Natural killer cell (primary cell): ENCODE measurements around the gene BEST4. TPM values are rescaled to one million over a fixed set of nuclear protein-coding genes. Genes with fewer than 3 reads are reported as not detected.

Source experiments
- ATAC-seq, 3 donors: fragments of 150-1000 bp in 2 of 3; fragments of 200-7000 bp in 1 of 3; cut with Tn5 transposase; 1 replicate in 1 of 3; 2 replicates in 2 of 3; pipeline ENCODE4 v1.10.0; 2021; ENCODE audit warnings: mild to moderate bottlenecking in 2 of 3, moderate library complexity in 2 of 3
- DNase-seq, 2 donors: peaks; one replicate each; pipeline versions ENCODE4 v3.0.0 to v3.0.0-alpha.2; 2013 to 2021; ENCODE audit warnings: mixed read lengths in 1 of 2
- H3K27ac ChIP-seq: one replicate; pipeline ENCODE4 v1.5.1; 2013; ENCODE audit warnings: mild to moderate bottlenecking, low read length
- H3K27me3 ChIP-seq: one replicate; pipeline ENCODE4 v1.6.1; 2013; ENCODE audit warnings: low read length; ENCODE audit not compliant: control insufficient read depth, insufficient read depth
- H3K36me3 ChIP-seq: one replicate; pipeline ENCODE4 v1.6.1; 2013; ENCODE audit warnings: low read length; ENCODE audit not compliant: control insufficient read depth, insufficient read depth
- H3K4me1 ChIP-seq: one replicate; pipeline ENCODE4 v1.6.1; 2013; ENCODE audit warnings: low read length; ENCODE audit not compliant: control insufficient read depth, insufficient read depth
- H3K4me3 ChIP-seq: one replicate; pipeline ENCODE4 v1.5.1; 2013; ENCODE audit warnings: low read length
- H3K9me3 ChIP-seq: one replicate; pipeline ENCODE4 v1.6.1; 2013; ENCODE audit warnings: low read length; ENCODE audit not compliant: control insufficient read depth, insufficient read depth
- H3K27ac Mint-ChIP-seq, 2 donors: one replicate each; pipeline ENCODE4 v1.8.0; 2022; ENCODE audit warnings: mild to moderate bottlenecking in 2 of 2, mixed read lengths in 2 of 2, moderate library complexity in 1 of 2
- H3K27me3 Mint-ChIP-seq, 2 donors: one replicate each; pipeline ENCODE4 v1.8.0; 2022; ENCODE audit warnings: low read depth in 2 of 2, mixed read lengths in 2 of 2
- H3K36me3 Mint-ChIP-seq: one replicate; pipeline ENCODE4 v1.8.0; 2022; ENCODE audit warnings: mixed read lengths
- H3K4me1 Mint-ChIP-seq, 2 donors: one replicate each; pipeline ENCODE4 v1.8.0; 2022; ENCODE audit warnings: mixed read lengths in 2 of 2
- H3K4me3 Mint-ChIP-seq: one replicate; pipeline ENCODE4 v1.8.0; 2022; ENCODE audit warnings: mild to moderate bottlenecking, moderate library complexity, mixed read lengths
- H3K9me3 Mint-ChIP-seq, 2 donors: one replicate each; pipeline ENCODE4 v1.8.0; 2022; ENCODE audit warnings: mixed read lengths in 2 of 2
- CTCF ChIP-seq: fragments of 200-600 bp; IDR thresholded peaks from one replicate; pipeline ENCODE4 v1.8.0; 2022; ENCODE audit warnings: antibody characterized with exemption
- WGBS: methylation state at CpG from one replicate; pipeline ENCODE4 v1.1.7; 2013; ENCODE audit warnings: missing lambda C conversion rate; ENCODE audit not compliant: insufficient coverage; 5-methylcytosine and 5-hydroxymethylcytosine counted together
- intact Hi-C: fragments of 100-400 bp; cut with micrococcal nuclease; formaldehyde crosslinking; loops from one replicate; pipeline ENCODE4 v1.14.2; 2022
- total RNA-seq, 4 donors: library from RNA; stranded (reverse); fragments of 120-200 nt in 1 of 4; gene quantifications; one replicate each; pipeline versions ENCODE4 v1.2.3 to v1.2.4, GENCODE V29; 2013 to 2022

Gene BEST4
- total RNA-seq, 3 donors from 2014 or later (not counting 1 experiment from before 2014, with no cell fraction given) = 0.18 to 0.33 (median 0.28) TPM

DNA sequence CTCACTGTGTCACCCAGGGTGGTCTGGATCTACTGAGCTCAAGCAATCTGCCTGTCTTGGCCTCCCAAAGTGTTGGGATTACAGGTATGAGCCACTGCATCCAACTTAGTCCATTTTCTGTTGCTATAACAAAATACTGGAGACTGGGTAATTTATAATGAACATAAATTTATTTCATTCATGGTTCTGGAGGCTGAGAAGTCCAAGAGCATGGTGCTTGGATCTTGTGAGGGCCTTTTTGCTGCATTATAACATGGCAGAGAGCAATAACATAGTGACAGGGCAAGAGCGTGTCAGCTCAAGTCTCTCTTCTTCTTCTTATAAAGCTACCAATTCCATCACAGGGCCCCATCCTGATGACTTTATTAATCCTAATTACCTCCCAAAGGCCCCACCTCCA, 52.0 kb downstream of the BEST4 start:
- intact Hi-C loops = loop anchor here (10.0 kb wide), 1 partner anchor 849 kb away; the partner anchor contains the start of gene NASP

GRCh38 chr1:44733784-44734183, 54.2 kb downstream of the BEST4 start:
- DNase-seq (no peak), ATAC-seq (no peak)
- Histone ChIP-seq H3K27ac (no peak overlapping the region), H3K4me1 (peaks cover 19% of the 10 kb centered on the region), H3K27me3 (no peaks in the 10 kb centered on the region), H3K4me3 (no peak overlapping the region), H3K9me3 (no peaks in the 10 kb centered on the region), H3K36me3 (no peaks in the 10 kb centered on the region)
- H3K27ac Mint-ChIP-seq = peak overlapping the region in 1 of 2 donors; percentile 49
- peaks cover 12 to 15% of the 10 kb centered on the region in 2 donors for H3K4me1 Mint-ChIP-seq
- H3K4me3 Mint-ChIP-seq = no peak overlapping the region
- no peaks in the 10 kb centered on the region for H3K36me3 Mint-ChIP-seq
- no peak for TF ChIP-seq CTCF
- no peaks in the 10 kb centered on the region for H3K27me3 Mint-ChIP-seq
- intact Hi-C loops = loop anchor here (5.0 to 10.0 kb wide), 2 partner anchors 569 to 851 kb away; partner anchors contain the start of gene NASP
- 100% methylated on average over 1 of the region's 1 CpG for WGBS
- H3K9me3 Mint-ChIP-seq = no peaks in the 10 kb centered on the region

More for the DNA sequence above, 52.0 kb downstream of the BEST4 start:
- no peak for TF ChIP-seq CTCF
- 100% methylated on average over 1 of the region's 1 CpG for WGBS
- peaks cover 15 to 20% of the 10 kb centered on the region in 2 donors for H3K4me1 Mint-ChIP-seq
- no peaks in the 10 kb centered on the region for H3K27me3 Mint-ChIP-seq
- DNase-seq (no peak), ATAC-seq (no peak)
- no peak overlapping the region for H3K4me3 Mint-ChIP-seq
- Histone ChIP-seq H3K4me3 (no peak overlapping the region), H3K36me3 (no peaks in the 10 kb centered on the region), H3K4me1 (peaks cover 11% of the 10 kb centered on the region), H3K27ac (no peak overlapping the region), H3K27me3 (no peaks in the 10 kb centered on the region), H3K9me3 (no peaks in the 10 kb centered on the region)
- H3K36me3 Mint-ChIP-seq = no peaks in the 10 kb centered on the region
- H3K27ac Mint-ChIP-seq = no peak overlapping the region
- no peaks in the 10 kb centered on the region for H3K9me3 Mint-ChIP-seq

Other genes with a start within 250 kb of the BEST4 start
- gene TMEM53, start 113.7 kb downstream of the BEST4 start, total RNA-seq = 1 to 10 TPM; 2.2 to 3.8 (median 3.3) TPM
- 10 to 100 TPM in 1 of 3 donors, 1 to 10 TPM in 2; 1.5 to 25.5 (median 5.0) TPM for gene ARMH1, start 113.5 kb downstream of the BEST4 start, total RNA-seq
- not detected for gene RNU5D-1, start 57.0 kb downstream of the BEST4 start, total RNA-seq
- gene KIF2C, start 48.3 kb downstream of the BEST4 start, total RNA-seq = 1 to 10 TPM in 1 of 3 donors, under 1 TPM in 2; 0.59 to 1.3 (median 0.93) TPM
- gene RPS8, start 12.6 kb downstream of the BEST4 start, total RNA-seq = 1,000 to 10,000 TPM in 2 of 3 donors, 100 to 1,000 TPM in 1; 848 to 1,092 (median 1,009) TPM
- gene PLK3, start 12.2 kb upstream of the BEST4 start, total RNA-seq = 10 to 100 TPM; 39.5 to 89.2 (median 78.1) TPM
- 1 to 10 TPM in 1 of 3 donors, under 1 TPM in 1, not detected in 1; 0.96 to 1.2 TPM for gene DYNLT4, start 19.2 kb upstream of the BEST4 start, total RNA-seq
- gene BTBD19, start 20.4 kb upstream of the BEST4 start, total RNA-seq = 1 to 10 TPM; 4.4 to 5.7 (median 4.9) TPM
- gene PTCH2, start 55.1 kb upstream of the BEST4 start, total RNA-seq = 1 to 10 TPM; 1.8 to 3.1 (median 2.4) TPM
- gene EIF2B3, start 198.4 kb upstream of the BEST4 start, total RNA-seq = 10 to 100 TPM; 12.4 to 19.1 (median 14.3) TPM
- 10 to 100 TPM; 56.6 to 67.4 (median 64.4) TPM for gene HECTD3, start 223.2 kb upstream of the BEST4 start, total RNA-seq
- gene UROD, start 224.1 kb upstream of the BEST4 start, total RNA-seq = 10 to 100 TPM; 54.5 to 65.4 (median 56.6) TPM